ENCODE results near the gene TNIK.

Gene TNIK

DNA sequence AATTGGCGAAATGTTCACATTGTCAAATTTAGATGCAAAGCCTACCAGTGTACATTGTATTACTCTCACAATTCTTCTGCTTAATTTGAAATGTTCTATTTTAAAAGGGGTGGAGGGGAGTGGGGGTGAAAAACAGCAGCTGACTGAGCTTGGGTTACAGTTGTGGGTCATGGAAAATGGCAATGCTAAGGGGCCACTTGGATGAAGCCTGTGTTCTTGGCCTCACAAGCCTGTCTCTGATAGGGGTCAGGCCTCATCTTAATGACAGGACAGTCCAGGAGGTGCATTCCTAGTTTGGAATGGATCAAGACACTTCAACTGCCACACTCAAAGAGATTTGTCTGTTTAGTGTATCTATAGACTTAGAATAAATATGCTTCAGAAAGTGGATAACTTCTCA is 158.2 kb downstream of the TNIK start:
- TF ChIP-seq CTCF (conservative IDR thresholded peaks at IDR 0.05; ENCODE audit: low read depth, low read length), result no peak
- Histone ChIP-seq H3K4me3 (IDR thresholded peaks at IDR 0.05; ENCODE audit: insufficient read depth, low read depth, low read length) (no peak overlapping the region), H3K9ac (no peak overlapping the region), H3K79me2 (ENCODE audit: insufficient read depth, low read depth) (no peaks in the 10 kb centered on the region), H2AFZ (ENCODE audit: low read depth) (no peak overlapping the region), H3K36me3 (ENCODE audit: insufficient read depth) (no peaks in the 10 kb centered on the region), H3K27me3 (ENCODE audit: insufficient read depth, low read depth) (no peaks in the 10 kb centered on the region), H3K27ac (no peak overlapping the region), H3K4me2 (no peak overlapping the region), H3K4me1 (ENCODE audit: low read depth, poor library complexity, severe bottlenecking) (no peaks in the 10 kb centered on the region), H4K20me1 (ENCODE audit: insufficient read depth) (no peaks in the 10 kb centered on the region)

GRCh38 chr3:171301002-171301401 is 159.2 kb downstream of the TNIK start:
- H3K4me1 ChIP-seq (ENCODE audit: low read depth, poor library complexity, severe bottlenecking), result no peaks in the 10 kb centered on the region
- H2AFZ ChIP-seq (ENCODE audit: low read depth), result no peak overlapping the region
- H3K27me3 ChIP-seq (ENCODE audit: insufficient read depth, low read depth), result no peaks in the 10 kb centered on the region
- no peaks in the 10 kb centered on the region for H3K79me2 ChIP-seq (ENCODE audit: insufficient read depth, low read depth)
- no peak for TF ChIP-seq CTCF (conservative IDR thresholded peaks at IDR 0.05; ENCODE audit: low read depth, low read length)
- H3K4me3 ChIP-seq (IDR thresholded peaks at IDR 0.05; ENCODE audit: insufficient read depth, low read depth, low read length), result no peak overlapping the region
- H3K9ac ChIP-seq, result no peak overlapping the region
- H3K27ac ChIP-seq, result no peak overlapping the region
- H4K20me1 ChIP-seq (ENCODE audit: insufficient read depth), result no peaks in the 10 kb centered on the region
- no peaks in the 10 kb centered on the region for H3K36me3 ChIP-seq (ENCODE audit: insufficient read depth)
- H3K4me2 ChIP-seq, result no peak overlapping the region

- Histone ChIP-seq H3K36me3 (ENCODE audit: insufficient read depth) (no peaks in the 10 kb centered on the region), H3K4me2 (no peak overlapping the region), H3K4me3 (IDR thresholded peaks at IDR 0.05; ENCODE audit: insufficient read depth, low read depth, low read length) (no peak overlapping the region), H3K79me2 (ENCODE audit: insufficient read depth, low read depth) (no peaks in the 10 kb centered on the region), H4K20me1 (ENCODE audit: insufficient read depth) (no peaks in the 10 kb centered on the region), H3K27me3 (ENCODE audit: insufficient read depth, low read depth) (no peaks in the 10 kb centered on the region), H3K4me1 (ENCODE audit: low read depth, poor library complexity, severe bottlenecking) (no peaks in the 10 kb centered on the region), H3K9ac (no peak overlapping the region), H2AFZ (ENCODE audit: low read depth) (no peak overlapping the region), H3K27ac (no peak overlapping the region)
- TF ChIP-seq CTCF (conservative IDR thresholded peaks at IDR 0.05; ENCODE audit: low read depth, low read length), result no peak
Observed at GRCh38 chr3:171297951-171298350, 162.3 kb downstream of the TNIK start.

DNA sequence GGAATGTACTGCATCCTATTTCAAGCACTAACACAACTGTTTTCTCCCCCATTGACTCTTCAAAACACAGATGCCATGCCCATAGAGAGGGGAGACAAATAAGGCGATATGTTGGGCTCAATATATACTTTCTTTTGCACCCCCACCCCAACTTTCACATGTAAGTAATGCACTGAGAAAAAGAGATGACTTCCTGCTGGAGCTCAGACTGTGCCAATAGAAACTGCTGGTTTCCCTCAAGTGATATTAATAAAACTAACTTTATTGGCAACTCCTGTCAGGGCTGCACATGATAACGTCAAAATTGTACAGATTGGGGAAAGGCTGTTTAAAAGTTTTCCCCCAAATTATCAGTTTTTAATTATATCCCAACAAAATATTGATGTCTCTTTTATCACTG is 163.0 kb downstream of the TNIK start:
- no peaks in the 10 kb centered on the region for H3K27me3 ChIP-seq (ENCODE audit: insufficient read depth, low read depth)
- no peak overlapping the region for H3K4me3 ChIP-seq (IDR thresholded peaks at IDR 0.05; ENCODE audit: insufficient read depth, low read depth, low read length)
- H3K4me2 ChIP-seq, result no peak overlapping the region
- no peak for TF ChIP-seq CTCF (conservative IDR thresholded peaks at IDR 0.05; ENCODE audit: low read depth, low read length)
- no peaks in the 10 kb centered on the region for H3K36me3 ChIP-seq (ENCODE audit: insufficient read depth)
- no peak overlapping the region for H3K9ac ChIP-seq
- H4K20me1 ChIP-seq (ENCODE audit: insufficient read depth), result no peaks in the 10 kb centered on the region
- no peaks in the 10 kb centered on the region for H3K4me1 ChIP-seq (ENCODE audit: low read depth, poor library complexity, severe bottlenecking)
- H3K27ac ChIP-seq, result no peak overlapping the region
- H2AFZ ChIP-seq (ENCODE audit: low read depth), result no peak overlapping the region
- H3K79me2 ChIP-seq (ENCODE audit: insufficient read depth, low read depth), result no peaks in the 10 kb centered on the region
